ENCODE measurements around the gene PRKAG2. TPM values are rescaled to one million over a fixed set of nuclear protein-coding genes. Genes with fewer than 3 reads are reported as not detected.

PRKAG2 gene
- polyA plus RNA-seq, 1 of the 3 experiments (the other 2 are of a cell fraction), result 51.6 TPM

DNA sequence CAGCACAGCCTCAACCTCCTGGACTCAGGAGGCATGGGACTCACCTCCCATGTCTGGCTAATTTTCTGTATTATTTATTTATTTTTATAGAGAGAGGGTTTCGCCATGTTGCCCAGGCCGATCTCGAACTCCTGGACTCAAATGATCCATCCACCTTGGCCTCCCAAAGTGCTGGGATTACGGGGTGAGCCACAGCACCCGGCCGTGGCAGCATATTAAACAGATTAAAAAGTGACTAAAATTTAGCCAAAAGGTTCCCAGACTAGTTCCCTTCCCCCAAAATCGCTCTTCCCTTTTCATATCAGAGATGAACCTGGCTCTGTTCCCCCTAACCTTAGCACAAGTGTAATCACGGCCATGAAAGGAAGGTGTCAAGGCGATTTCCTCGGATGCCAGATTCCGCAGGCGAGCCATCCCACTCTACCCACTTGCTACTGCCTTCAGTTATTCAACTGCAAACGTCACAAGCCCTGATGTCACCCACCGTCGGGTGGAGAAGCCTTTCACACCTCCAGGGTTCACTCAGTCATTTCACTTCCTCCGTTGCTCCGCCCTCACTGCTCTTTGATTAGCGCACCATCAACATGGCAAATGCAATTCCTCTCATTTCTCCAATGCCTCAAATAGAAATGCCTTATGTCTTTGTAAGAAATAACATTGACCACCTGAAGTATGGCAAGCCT lies 252.5 kb downstream of the PRKAG2 start:
- H3K4me2 ChIP-seq, result no peak overlapping the region
- H3K9me2 ChIP-seq, result no peaks in the 10 kb centered on the region
- DNase-seq, result no peak
- no peak overlapping the region for H3K4me3 ChIP-seq (ENCODE audit: low read depth in 2 of 2, low read length in 1 of 2)
- H3K27ac ChIP-seq (ENCODE audit: low read depth in 2 of 2, low read length in 1 of 2), result peak overlapping the region in 1 of 2 experiments; percentile 50; a peak in 2 of 4 replicates
- peaks cover 8% of the 10 kb centered on the region for H3F3A ChIP-seq (replicated peaks; ENCODE audit: insufficient read depth)
- H3K4me1 ChIP-seq (ENCODE audit: control insufficient read depth in 1 of 2, insufficient read depth in 2 of 2, low read depth in 1 of 2, low read length in 1 of 2), result peaks cover 5 to 7% of the 10 kb centered on the region in 2 experiments; a peak in 1 of 4 replicates
- H3K9ac ChIP-seq, result no peak overlapping the region
- POLR2A ChIA-PET, result no interaction called here
- peaks cover 93% of the 10 kb centered on the region for H3K79me2 ChIP-seq (ENCODE audit: insufficient read depth)
- CTCF ChIA-PET, result interaction anchor here (1.0 to 16.8 kb wide), 6 partner anchors 8 to 257 kb away, joined by 3 to 203 read pairs (median 4); no protein-coding TSS in a partner anchor
- peaks cover 0 to 3% of the 10 kb centered on the region in 2 experiments for H3K36me3 ChIP-seq (replicated peaks in 1 of 2; ENCODE audit: control insufficient read depth in 1 of 2, insufficient read depth in 2 of 2, low read length in 1 of 2)
- H2AFZ ChIP-seq (ENCODE audit: low read depth), result no peak overlapping the region
- 95% methylated on average over 18 of the region's 18 CpGs for WGBS (ENCODE audit: low lambda C conversion rate)
- H3K9me3 ChIP-seq, result no peaks in the 10 kb centered on the region
- no peaks in the 10 kb centered on the region for H4K20me1 ChIP-seq (ENCODE audit: insufficient read depth)
- no peak for TF ChIP-seq FOXJ3 (CRISPR knock-in tag; IDR thresholded peaks at IDR 0.05)
- TF ChIP-seq, protein P1, sequence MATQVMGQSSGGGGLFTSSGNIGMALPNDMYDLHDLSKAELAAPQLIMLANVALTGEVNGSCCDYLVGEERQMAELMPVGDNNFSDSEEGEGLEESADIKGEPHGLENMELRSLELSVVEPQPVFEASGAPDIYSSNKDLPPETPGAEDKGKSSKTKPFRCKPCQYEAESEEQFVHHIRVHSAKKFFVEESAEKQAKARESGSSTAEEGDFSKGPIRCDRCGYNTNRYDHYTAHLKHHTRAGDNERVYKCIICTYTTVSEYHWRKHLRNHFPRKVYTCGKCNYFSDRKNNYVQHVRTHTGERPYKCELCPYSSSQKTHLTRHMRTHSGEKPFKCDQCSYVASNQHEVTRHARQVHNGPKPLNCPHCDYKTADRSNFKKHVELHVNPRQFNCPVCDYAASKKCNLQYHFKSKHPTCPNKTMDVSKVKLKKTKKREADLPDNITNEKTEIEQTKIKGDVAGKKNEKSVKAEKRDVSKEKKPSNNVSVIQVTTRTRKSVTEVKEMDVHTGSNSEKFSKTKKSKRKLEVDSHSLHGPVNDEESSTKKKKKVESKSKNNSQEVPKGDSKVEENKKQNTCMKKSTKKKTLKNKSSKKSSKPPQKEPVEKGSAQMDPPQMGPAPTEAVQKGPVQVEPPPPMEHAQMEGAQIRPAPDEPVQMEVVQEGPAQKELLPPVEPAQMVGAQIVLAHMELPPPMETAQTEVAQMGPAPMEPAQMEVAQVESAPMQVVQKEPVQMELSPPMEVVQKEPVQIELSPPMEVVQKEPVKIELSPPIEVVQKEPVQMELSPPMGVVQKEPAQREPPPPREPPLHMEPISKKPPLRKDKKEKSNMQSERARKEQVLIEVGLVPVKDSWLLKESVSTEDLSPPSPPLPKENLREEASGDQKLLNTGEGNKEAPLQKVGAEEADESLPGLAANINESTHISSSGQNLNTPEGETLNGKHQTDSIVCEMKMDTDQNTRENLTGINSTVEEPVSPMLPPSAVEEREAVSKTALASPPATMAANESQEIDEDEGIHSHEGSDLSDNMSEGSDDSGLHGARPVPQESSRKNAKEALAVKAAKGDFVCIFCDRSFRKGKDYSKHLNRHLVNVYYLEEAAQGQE (IDR thresholded peaks at IDR 0.05; ENCODE audit: low read depth, low read length), result no peak
- H3K27me3 ChIP-seq (ENCODE audit: insufficient read depth), result no peaks in the 10 kb centered on the region

DNA sequence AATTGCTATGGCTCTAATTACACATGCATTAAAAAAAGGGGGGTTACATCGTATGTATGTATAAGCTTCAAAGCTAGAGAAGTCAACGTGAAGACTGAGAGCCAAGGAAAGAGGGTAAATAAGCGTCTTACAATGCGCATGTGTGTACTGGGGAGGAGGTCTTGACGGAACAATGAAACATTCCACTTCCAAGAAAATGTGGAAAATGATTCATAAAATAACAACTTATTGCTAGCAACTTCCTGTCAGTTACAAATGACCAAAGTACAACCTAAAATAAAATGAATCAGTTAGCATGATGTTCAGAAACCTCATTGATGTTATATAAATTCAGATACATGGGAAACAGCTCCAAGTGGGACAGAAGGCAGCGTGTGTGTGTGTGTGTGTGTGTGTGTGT lies 253.1 kb downstream of the PRKAG2 start:
- TF ChIP-seq FOSL2 (IDR thresholded peaks at IDR 0.05; ENCODE audit: borderline replicate concordance, low read depth) (peak; percentile 54; the same call in 1 of the 2 replicates), EZH2phosphoT487 (IDR thresholded peaks at IDR 0.05; ENCODE audit: borderline replicate concordance, low read depth) (no peak), GABPA (IDR thresholded peaks at IDR 0.05; ENCODE audit: low read depth) (no peak), FOXM1 (IDR thresholded peaks at IDR 0.05; ENCODE audit: low read depth) (peak; percentile 46; the same call in 1 of the 2 replicates), RXRA (IDR thresholded peaks at IDR 0.05; ENCODE audit: borderline replicate concordance, low read depth) (no peak), MEF2A (IDR thresholded peaks at IDR 0.05; ENCODE audit: borderline replicate concordance, low read depth) (no peak), TCF12 (IDR thresholded peaks at IDR 0.05) (peak; percentile 23; the same call in 1 of the 2 replicates)
- TF ChIP-seq, protein P2, sequence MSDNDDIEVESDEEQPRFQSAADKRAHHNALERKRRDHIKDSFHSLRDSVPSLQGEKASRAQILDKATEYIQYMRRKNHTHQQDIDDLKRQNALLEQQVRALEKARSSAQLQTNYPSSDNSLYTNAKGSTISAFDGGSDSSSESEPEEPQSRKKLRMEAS (IDR thresholded peaks at IDR 0.05; ENCODE audit: low read depth), result no peak
- TF ChIP-seq, protein P3, sequence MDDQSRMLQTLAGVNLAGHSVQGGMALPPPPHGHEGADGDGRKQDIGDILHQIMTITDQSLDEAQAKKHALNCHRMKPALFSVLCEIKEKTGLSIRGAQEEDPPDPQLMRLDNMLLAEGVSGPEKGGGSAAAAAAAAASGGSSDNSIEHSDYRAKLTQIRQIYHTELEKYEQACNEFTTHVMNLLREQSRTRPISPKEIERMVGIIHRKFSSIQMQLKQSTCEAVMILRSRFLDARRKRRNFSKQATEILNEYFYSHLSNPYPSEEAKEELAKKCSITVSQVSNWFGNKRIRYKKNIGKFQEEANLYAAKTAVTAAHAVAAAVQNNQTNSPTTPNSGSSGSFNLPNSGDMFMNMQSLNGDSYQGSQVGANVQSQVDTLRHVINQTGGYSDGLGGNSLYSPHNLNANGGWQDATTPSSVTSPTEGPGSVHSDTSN (IDR thresholded peaks at IDR 0.05), result 0 out of 2 replicates have a peak, but pooled peaks have one; percentile 24
- TF ChIP-seq, protein P4, sequence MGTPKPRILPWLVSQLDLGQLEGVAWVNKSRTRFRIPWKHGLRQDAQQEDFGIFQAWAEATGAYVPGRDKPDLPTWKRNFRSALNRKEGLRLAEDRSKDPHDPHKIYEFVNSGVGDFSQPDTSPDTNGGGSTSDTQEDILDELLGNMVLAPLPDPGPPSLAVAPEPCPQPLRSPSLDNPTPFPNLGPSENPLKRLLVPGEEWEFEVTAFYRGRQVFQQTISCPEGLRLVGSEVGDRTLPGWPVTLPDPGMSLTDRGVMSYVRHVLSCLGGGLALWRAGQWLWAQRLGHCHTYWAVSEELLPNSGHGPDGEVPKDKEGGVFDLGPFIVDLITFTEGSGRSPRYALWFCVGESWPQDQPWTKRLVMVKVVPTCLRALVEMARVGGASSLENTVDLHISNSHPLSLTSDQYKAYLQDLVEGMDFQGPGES (IDR thresholded peaks at IDR 0.05; ENCODE audit: low read depth, low read length), result no peak
- TF ChIP-seq, protein P5, sequence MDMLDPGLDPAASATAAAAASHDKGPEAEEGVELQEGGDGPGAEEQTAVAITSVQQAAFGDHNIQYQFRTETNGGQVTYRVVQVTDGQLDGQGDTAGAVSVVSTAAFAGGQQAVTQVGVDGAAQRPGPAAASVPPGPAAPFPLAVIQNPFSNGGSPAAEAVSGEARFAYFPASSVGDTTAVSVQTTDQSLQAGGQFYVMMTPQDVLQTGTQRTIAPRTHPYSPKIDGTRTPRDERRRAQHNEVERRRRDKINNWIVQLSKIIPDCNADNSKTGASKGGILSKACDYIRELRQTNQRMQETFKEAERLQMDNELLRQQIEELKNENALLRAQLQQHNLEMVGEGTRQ (IDR thresholded peaks at IDR 0.05; ENCODE audit: borderline replicate concordance, low read depth, low read length), result no peak
- no peak for DNase-seq
- Histone ChIP-seq H3K36me3 (replicated peaks in 1 of 2; ENCODE audit: control insufficient read depth in 1 of 2, insufficient read depth in 2 of 2, low read length in 1 of 2) (peaks cover 0 to 3% of the 10 kb centered on the region in 2 experiments), H4K20me1 (ENCODE audit: insufficient read depth) (no peaks in the 10 kb centered on the region), H3K4me3 (ENCODE audit: low read depth in 2 of 2, low read length in 1 of 2) (no peak overlapping the region), H3K27me3 (ENCODE audit: insufficient read depth) (no peaks in the 10 kb centered on the region), H2AFZ (ENCODE audit: low read depth) (no peak overlapping the region), H3K27ac (ENCODE audit: low read depth in 2 of 2, low read length in 1 of 2) (peak overlapping the region in 1 of 2 experiments; percentile 50; a peak in 2 of 4 replicates), H3K4me2 (peak overlapping the region; percentile 51; the same call in 1 of the 2 replicates), H3K4me1 (ENCODE audit: control insufficient read depth in 1 of 2, insufficient read depth in 2 of 2, low read depth in 1 of 2, low read length in 1 of 2) (peaks cover 1 to 5% of the 10 kb centered on the region in 2 experiments; a peak in 1 of 4 replicates), H3F3A (replicated peaks; ENCODE audit: insufficient read depth) (peaks cover 8% of the 10 kb centered on the region), H3K9ac (no peak overlapping the region; the same call in 1 of the 2 replicates), H3K9me3 (no peaks in the 10 kb centered on the region), H3K9me2 (no peaks in the 10 kb centered on the region), H3K79me2 (ENCODE audit: insufficient read depth) (peaks cover 93% of the 10 kb centered on the region)
- ChIA-PET POLR2A (no interaction called here), CTCF (interaction anchor here (0.9 to 16.8 kb wide), 5 partner anchors 9 to 139 kb away, joined by 3 to 203 read pairs (median 3); no protein-coding TSS in a partner anchor)
- WGBS (ENCODE audit: low lambda C conversion rate), result 79% methylated on average over 6 of the region's 6 CpGs
